Hypothalamus (tissue), 51 donors: ENCODE results near the gene ZRANB2.

Experiments
- DNase-seq, 51 donors: peaks; one replicate each; lab custom pipeline; 2025; lab: John Stamatoyannopoulos, UW

The ZRANB2 gene

DNA sequence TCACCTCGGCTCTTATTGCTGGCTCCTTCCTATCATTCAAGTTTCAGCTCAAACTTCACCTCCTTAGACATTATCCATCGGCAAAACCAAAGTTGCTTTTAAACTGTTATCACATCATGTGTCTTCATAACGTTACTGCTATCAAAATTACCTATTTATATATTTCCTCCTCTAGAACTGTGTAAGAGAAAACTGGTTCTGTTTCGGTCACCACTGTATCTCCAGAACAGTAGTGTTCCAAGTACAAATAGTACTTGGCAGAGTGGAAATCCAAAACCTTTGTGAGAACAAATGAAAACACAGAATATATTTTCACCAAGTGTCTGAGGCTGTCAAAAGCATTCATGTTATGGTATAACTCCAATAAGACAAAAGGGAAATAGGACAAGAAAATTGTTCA lies 9.1 kb downstream of the ZRANB2 start:
- no peak for DNase-seq

GRCh38 chr1:71068325-71069240 lies 12.3 kb downstream of the ZRANB2 start:
- no peak for DNase-seq

- no peak for DNase-seq
Measured at GRCh38 chr1:71054791-71055190, 26.0 kb downstream of the ZRANB2 start.

- no peak for DNase-seq
Measured at GRCh38 chr1:71054281-71054731, 26.5 kb downstream of the ZRANB2 start.

- DNase-seq, result no peak
Measured at GRCh38 chr1:71053758-71054157, 27.1 kb downstream of the ZRANB2 start.

- DNase-seq, result no peak
Measured at GRCh38 chr1:71053146-71053545, 27.7 kb downstream of the ZRANB2 start.

- peak in 4 of 51 donors; percentile 19 to 54 (median 30) for DNase-seq
Measured at GRCh38 chr1:71049951-71050598, 30.8 kb downstream of the ZRANB2 start.

DNA sequence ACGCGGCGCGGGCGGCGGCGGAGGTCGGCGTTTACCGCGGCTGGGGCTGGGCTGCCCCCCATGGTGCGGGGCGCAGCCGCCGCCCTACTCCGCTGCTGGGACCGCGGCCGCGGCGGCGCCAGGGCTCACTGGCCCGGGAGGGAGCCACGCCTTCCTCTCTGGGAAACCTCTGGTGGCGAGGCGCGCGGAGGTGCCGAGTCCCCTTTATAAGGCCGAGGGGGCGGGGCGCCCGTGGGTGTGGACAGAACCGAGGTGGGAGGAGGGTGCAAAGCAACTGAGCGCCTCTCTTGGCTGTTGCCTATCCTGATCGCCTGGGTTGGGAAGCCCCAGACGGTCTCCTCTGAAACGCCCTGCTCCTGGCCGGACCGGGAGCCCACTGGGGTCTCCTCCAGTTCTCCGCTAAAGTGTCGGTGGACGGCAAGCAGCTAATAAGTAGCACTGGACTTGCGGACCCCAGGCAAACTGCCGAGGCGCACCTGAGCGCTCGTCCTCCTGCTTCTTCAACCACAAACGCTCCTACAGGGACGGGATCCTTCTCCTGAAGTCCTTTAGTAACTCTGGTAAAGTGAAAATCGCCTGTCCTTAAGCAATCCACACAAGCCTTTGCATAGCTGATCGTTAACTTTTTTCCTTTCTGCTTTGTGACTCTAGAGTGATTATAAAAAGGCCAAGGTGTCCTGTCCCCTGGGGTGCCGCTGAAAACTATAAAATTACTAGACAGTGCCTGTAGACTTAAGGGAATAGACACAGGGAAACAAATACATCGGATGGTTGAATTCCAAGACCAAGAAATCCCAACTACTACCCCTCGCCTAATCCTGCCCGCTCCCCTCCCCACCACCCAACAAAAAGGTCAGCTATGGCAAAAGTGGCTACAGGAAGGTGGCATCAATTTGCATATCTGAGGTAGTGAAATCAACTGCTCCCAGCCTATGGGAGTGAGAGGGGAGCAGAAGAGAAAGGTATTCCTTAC lies 32.9 kb downstream of the ZRANB2 start, which contains the start of gene PTGER3:
Gene PTGER3 (minus strand): TSS at position 182 of the 973 bp plus-strand sequence. CDS start 239 bp downstream, outside the sequence.
- no peak for DNase-seq

DNA sequence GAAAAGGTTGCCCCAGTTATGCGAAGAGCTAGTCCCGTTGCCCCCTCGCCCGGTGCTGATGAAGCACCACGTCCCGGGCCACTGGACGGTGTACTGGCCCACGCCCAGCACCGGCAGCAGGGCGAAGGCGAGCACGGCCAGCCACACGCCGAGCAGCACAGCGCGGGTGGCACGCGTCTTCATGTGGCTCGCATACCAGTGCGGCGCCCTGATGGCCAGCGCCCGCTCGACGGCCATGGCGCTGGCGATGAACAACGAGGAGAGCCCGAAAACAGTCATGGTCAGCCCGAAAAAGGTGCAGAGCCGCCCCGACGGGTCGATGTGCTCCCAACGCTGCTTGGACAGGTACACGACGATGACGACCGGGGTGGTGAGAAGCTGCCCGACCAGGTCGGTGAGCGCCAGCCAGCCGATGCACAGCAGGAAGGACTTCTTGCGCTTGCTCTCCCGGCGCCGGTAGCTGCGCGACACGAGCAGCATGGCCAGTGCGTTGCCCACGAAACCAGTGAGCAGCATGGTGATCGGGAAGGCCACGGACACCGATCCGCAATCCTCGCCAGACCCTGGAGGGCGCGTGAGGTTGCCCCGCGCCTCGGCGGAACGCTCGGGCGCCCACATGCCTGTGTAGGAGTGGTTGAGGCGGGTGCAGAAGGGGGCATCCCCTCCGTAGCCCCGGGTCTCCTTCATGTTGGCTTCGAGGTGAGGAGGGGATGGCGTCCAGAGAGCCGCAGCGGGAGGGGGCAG lies 33.8 kb downstream of the ZRANB2 start:
- no peak for DNase-seq

- no peak for DNase-seq
Measured at GRCh38 chr1:71045463-71046028, 35.3 kb downstream of the ZRANB2 start.

DNA sequence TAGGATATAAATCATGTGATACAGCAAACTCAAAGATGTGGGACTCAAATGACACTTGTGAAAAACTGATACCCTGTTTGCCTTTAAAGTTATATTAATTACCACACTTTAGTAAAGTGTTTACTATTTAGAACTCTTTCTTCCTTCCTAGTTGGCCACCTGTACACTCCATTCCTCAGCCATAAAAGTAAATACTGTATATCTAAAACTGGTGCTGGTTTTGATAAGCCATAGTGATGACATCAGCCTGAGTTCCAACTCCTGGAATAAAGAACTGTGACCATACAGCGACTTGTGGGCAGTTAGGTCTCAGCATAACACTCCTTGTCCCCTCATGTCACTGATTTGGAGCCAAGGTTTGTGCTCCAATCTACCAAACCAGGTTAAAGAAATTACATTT lies 36.0 kb downstream of the ZRANB2 start:
- no peak for DNase-seq

DNA sequence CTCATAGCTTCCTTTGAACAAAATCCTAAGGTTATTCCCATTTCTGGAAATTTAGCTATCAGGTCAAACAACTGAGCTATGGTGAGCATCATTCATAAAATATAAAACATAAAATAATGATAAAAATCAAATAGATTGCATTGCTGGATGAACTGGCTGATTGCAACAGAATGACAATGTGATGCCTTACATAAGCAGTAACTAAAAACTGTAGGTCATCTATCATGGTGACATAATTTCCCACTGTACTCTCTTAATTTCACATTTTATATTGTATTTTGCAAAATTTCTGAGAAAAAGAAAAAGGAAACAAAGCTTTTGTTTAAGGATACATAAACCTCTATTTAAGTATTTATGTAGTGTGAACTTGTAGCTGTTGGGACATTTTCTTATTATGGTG lies 37.8 kb downstream of the ZRANB2 start:
- DNase-seq, result no peak

GRCh38 chr1:71041806-71042205 lies 39.0 kb downstream of the ZRANB2 start:
- no peak for DNase-seq

- no peak for DNase-seq
Measured at GRCh38 chr1:71039661-71040262, 41.1 kb downstream of the ZRANB2 start.

GRCh38 chr1:71038942-71039341 lies 41.9 kb downstream of the ZRANB2 start:
- DNase-seq, result no peak

GRCh38 chr1:71037829-71038620 lies 42.8 kb downstream of the ZRANB2 start:
- no peak for DNase-seq

GRCh38 chr1:71037066-71037465 lies 43.8 kb downstream of the ZRANB2 start:
- no peak for DNase-seq

DNA sequence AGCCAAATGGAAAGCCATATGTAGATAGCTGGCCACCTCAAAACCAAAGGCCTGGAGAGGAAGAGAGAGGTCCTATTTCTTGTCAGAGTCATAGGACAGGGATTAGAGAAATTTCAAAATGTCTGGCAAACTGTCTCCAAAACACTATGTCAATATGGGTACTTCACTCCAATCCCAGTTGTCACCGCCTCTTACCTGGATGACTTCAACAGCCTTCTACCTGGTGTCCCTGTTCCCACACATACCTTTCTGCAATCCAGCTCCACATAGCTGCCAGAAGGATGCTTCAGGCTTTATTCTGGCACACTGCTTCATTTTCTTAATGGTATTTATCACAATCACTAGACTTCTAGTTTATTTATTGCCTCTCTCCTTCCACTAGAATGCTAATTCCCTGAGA lies 47.7 kb downstream of the ZRANB2 start:
- DNase-seq, result no peak
